Large intestine (tissue), 3 donors: ENCODE results near the gene THSD4. TPM values are rescaled to one million over a fixed set of nuclear protein-coding genes. Genes with fewer than 3 reads are reported as not detected.
"Not testable (repeated sequence)": the region's sequence is repeated elsewhere in the genome, so short reads cannot be mapped to it uniquely, and the experiment has no call there.

Experiments used
- DNase-seq, 2 donors: peaks; one replicate each; pipeline versions ENCODE4 v3.0.0 to v3.0.0-alpha.2; 2013
- H3K27ac ChIP-seq: one replicate; pipeline ENCODE4 v1.5.1; 2013; ENCODE audit warnings: low read length
- H3K27me3 ChIP-seq: 2 replicates; pipeline ENCODE4 v1.6.1; 2013; ENCODE audit warnings: low read length; ENCODE audit not compliant: control insufficient read depth, insufficient read depth
- H3K36me3 ChIP-seq: 2 replicates; pipeline ENCODE4 v1.6.1; 2013; ENCODE audit warnings: low read length; ENCODE audit not compliant: control insufficient read depth, insufficient read depth
- H3K4me1 ChIP-seq: one replicate; pipeline ENCODE4 v1.6.1; 2013; ENCODE audit warnings: low read length; ENCODE audit not compliant: control insufficient read depth, insufficient read depth
- H3K4me3 ChIP-seq: one replicate; pipeline ENCODE4 v1.5.1; 2013; ENCODE audit warnings: low read length
- H3K9me3 ChIP-seq: one replicate; pipeline ENCODE4 v1.6.1; 2013; ENCODE audit warnings: mild to moderate bottlenecking, low read depth, low read length, moderate library complexity; ENCODE audit not compliant: control insufficient read depth
- WGBS: methylation state at CpG from one replicate; pipeline ENCODE4 v1.1.5; 2013; ENCODE audit warnings: low lambda C conversion rate; ENCODE audit not compliant: insufficient coverage; 5-methylcytosine and 5-hydroxymethylcytosine counted together
- polyA plus RNA-seq: library from polyadenylated mRNA; unstranded; fragments of 120-200 nt; gene quantifications from one replicate; pipeline ENCODE4 v1.2.1, GENCODE V29; 2013

Gene THSD4
- polyA plus RNA-seq, 1 donor = 17.5 TPM

GRCh38 chr15:71162309-71162708 lies 47.0 kb downstream of the THSD4 start:
- WGBS = 100% methylated on average over 2 of the region's 2 CpGs
- H3K4me1 ChIP-seq = no peaks in the 10 kb centered on the region
- no peaks in the 10 kb centered on the region for H3K36me3 ChIP-seq
- peaks cover 6% of the 10 kb centered on the region for H3K9me3 ChIP-seq
- H3K27ac ChIP-seq = no peak overlapping the region
- H3K27me3 ChIP-seq = no peaks in the 10 kb centered on the region
- H3K4me3 ChIP-seq = no peak overlapping the region
- no peak for DNase-seq

- not testable (repeated sequence) for H3K9me3 ChIP-seq, H3K27me3 ChIP-seq, H3K4me1 ChIP-seq, H3K4me3 ChIP-seq, DNase-seq, H3K27ac ChIP-seq, H3K36me3 ChIP-seq
- no CpG with 5 or more reads among the region's 5 CpGs for WGBS
Observed at GRCh38 chr15:71164606-71165005, 49.3 kb downstream of the THSD4 start.

- H3K27ac ChIP-seq = no peak overlapping the region
Observed at GRCh38 chr15:71167445-71168165, 52.3 kb downstream of the THSD4 start.

GRCh38 chr15:71168166-71168834 lies 53.0 kb downstream of the THSD4 start:
- peak; percentile 51 to 74 for DNase-seq
- H3K27ac ChIP-seq = no peak overlapping the region
- H3K36me3 ChIP-seq = no peaks in the 10 kb centered on the region
- WGBS = 6% methylated on average over 4 of the region's 5 CpGs
- H3K9me3 ChIP-seq = peaks cover 14% of the 10 kb centered on the region
- H3K4me3 ChIP-seq = no peak overlapping the region
- H3K27me3 ChIP-seq = no peaks in the 10 kb centered on the region
- peaks cover 3% of the 10 kb centered on the region for H3K4me1 ChIP-seq

More at GRCh38 chr15:71167445-71168165, 52.3 kb downstream of the THSD4 start:
- no peak for DNase-seq
- Histone ChIP-seq H3K4me3 (no peak overlapping the region), H3K36me3 (no peaks in the 10 kb centered on the region), H3K9me3 (peaks cover 14% of the 10 kb centered on the region), H3K4me1 (peaks cover 3% of the 10 kb centered on the region), H3K27me3 (no peaks in the 10 kb centered on the region)
- no CpG with 5 or more reads among the region's 3 CpGs for WGBS

DNA sequence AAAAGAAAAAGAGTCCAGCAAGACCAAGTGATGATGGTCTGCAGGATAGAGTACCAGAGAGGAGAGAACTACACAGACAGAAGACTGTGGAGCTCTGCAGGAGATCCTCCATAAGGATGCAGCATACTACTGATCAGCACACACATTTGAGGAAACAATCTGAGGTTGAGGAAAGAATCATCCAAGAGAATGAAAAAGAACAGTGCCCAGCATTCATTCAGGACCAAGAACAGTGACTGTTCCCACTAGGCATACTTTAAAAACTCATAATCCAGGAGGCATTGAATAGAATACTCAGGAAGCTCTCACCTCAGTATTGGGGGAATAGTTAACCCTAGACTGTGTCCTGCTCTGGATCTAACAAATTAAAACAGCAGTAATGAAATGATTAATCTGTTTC lies 54.9 kb downstream of the THSD4 start:
- Histone ChIP-seq H3K27ac (no peak overlapping the region), H3K36me3 (no peaks in the 10 kb centered on the region), H3K9me3 (peaks cover 14% of the 10 kb centered on the region), H3K4me3 (no peak overlapping the region), H3K4me1 (peaks cover 3% of the 10 kb centered on the region), H3K27me3 (no peaks in the 10 kb centered on the region)
- DNase-seq = no peak

- DNase-seq = no peak
- H3K27ac ChIP-seq = no peak overlapping the region
Observed at GRCh38 chr15:71171195-71171594, 55.9 kb downstream of the THSD4 start.

DNA sequence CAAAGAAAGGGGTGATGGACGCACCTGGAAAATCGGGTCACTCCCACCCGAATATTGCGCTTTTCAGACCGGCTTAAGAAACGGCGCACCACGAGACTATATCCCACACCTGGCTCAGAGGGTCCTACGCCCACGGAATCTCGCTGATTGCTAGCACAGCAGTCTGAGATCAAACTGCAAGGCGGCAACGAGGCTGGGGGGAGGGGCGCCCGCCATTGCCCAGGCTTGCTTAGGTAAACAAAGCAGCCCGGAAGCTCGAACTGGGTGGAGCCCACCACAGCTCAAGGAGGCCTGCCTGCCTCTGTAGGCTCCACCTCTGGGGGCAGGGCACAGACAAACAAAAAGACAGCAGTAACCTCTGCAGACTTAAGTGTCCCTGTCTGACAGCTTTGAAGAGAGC lies 59.1 kb downstream of the THSD4 start:
- not testable (repeated sequence) for H3K27ac ChIP-seq, H3K36me3 ChIP-seq, H3K27me3 ChIP-seq, H3K4me3 ChIP-seq, H3K4me1 ChIP-seq, DNase-seq
- WGBS = no CpG with 5 or more reads among the region's 17 CpGs
- peaks cover 14% of the 10 kb centered on the region for H3K9me3 ChIP-seq

More at GRCh38 chr15:71171195-71171594, 55.9 kb downstream of the THSD4 start:
- Histone ChIP-seq H3K4me3 (no peak overlapping the region), H3K27me3 (no peaks in the 10 kb centered on the region), H3K36me3 (no peaks in the 10 kb centered on the region), H3K9me3 (peaks cover 14% of the 10 kb centered on the region), H3K4me1 (peaks cover 3% of the 10 kb centered on the region)

DNA sequence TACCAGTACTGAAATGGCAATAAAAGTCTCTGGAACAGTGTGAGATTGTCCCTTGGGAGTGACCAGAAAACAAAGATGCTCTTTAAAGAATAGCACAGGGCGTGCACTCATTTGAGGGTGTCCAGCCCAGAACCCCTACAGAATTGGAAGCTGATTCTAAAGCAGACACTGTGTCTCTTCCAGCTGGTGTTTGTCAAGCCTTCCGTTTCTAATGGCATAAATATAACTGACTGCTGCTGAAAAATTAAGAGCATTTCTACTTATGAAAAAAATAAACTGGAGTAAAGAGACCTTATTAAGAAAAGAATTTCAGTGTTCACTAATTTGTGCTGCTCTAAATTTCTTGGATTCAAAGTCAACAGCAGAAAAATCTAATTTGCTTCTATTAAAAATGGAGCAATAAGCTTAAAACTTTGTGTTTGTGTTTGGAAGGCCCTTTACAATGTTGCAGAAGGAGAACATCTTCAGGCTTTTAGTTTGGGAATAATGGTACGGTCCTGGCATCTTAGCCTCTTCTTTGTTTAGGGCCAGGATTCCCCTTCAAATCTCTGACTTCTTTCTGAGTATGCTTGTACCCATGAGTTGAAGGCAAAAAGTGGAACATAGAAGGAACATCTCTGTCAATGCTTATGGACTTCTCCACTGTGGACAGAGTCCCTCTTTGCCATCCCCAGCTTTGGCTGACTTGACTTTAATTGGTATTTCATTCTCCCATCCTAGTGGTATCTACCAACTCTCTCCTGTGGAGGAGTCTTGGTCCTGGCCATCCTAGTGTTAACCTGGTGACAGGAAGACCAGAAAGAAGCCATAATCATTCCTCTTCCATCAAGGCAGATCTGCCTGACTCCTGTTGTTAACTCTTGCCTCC lies 65.9 kb downstream of the THSD4 start:
- 86% methylated on average over 1 of the region's 3 CpGs for WGBS
- no peak overlapping the region for H3K4me3 ChIP-seq
- H3K9me3 ChIP-seq = no peaks in the 10 kb centered on the region
- no peak for DNase-seq
- no peaks in the 10 kb centered on the region for H3K4me1 ChIP-seq
- H3K27ac ChIP-seq = no peak overlapping the region
- no peaks in the 10 kb centered on the region for H3K27me3 ChIP-seq
- no peaks in the 10 kb centered on the region for H3K36me3 ChIP-seq

DNA sequence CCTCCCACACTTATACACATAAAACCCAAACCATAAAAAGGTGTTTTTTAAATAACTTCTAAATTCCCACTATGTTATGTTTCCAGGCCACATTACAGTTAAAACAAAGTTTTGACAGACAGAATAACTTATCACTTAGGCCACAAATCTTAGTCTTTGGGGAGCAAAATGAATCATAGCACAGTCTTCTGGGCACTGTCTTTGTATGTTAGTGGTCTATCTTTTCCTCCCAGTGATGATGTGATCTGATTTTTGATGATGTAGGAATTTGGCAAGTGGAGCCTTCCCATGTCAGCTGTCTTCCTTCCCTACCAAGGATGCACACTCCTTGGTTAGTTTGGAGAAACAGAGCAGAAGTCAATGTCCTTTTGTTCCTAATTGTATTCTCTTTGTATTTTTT lies 67.3 kb downstream of the THSD4 start:
- DNase-seq = no peak
- H3K27me3 ChIP-seq = no peaks in the 10 kb centered on the region
- H3K4me3 ChIP-seq = no peak overlapping the region
- H3K9me3 ChIP-seq = no peaks in the 10 kb centered on the region
- no peaks in the 10 kb centered on the region for H3K36me3 ChIP-seq
- H3K27ac ChIP-seq = no peak overlapping the region
- H3K4me1 ChIP-seq = no peaks in the 10 kb centered on the region

GRCh38 chr15:71183063-71183462 lies 67.8 kb downstream of the THSD4 start:
- Histone ChIP-seq H3K4me1 (no peaks in the 10 kb centered on the region), H3K27ac (no peak overlapping the region), H3K27me3 (no peaks in the 10 kb centered on the region), H3K9me3 (no peaks in the 10 kb centered on the region), H3K4me3 (no peak overlapping the region), H3K36me3 (no peaks in the 10 kb centered on the region)
- no peak for DNase-seq
- WGBS = 100% methylated on average over 1 of the region's 9 CpGs
